GM21367 (cell line): ENCODE measurements around the gene ST7.
"Not testable (repeated sequence)": the region's sequence is repeated elsewhere in the genome, so short reads cannot be mapped to it uniquely, and the experiment has no call there.

Experiments
- ATAC-seq: cut with Tn5 transposase; IDR thresholded peaks from one replicate; pipeline ENCODE4 v1.9.1; 2021; ENCODE audit not compliant: unreplicated experiment

ST7 gene

DNA sequence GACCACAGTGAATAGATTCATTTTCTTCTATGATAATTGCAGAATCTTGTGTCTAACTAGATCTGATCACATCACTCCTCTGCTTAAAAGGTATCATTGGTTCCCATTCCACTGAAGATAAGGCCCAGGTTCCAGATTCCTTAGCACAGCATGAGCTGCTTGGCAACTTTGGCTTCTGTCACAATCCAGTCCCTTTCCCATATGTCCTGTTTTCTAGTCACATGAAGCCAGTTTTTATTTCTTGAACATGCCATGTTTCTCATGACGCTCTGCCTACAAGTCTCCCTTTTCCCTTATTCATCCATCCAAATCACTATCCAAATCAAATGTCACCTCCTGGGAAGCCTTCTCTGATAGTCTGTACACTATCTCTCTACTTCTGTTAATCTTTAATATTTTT lies 167.0 kb downstream of the ST7 start:
- ATAC-seq, result not testable (repeated sequence)

- ATAC-seq, result not testable (repeated sequence)
Measured at GRCh38 chr7:117122036-117122435, 168.7 kb downstream of the ST7 start.

GRCh38 chr7:117122536-117122935 lies 169.2 kb downstream of the ST7 start:
- ATAC-seq, result no peak

GRCh38 chr7:117123311-117123926 lies 170.1 kb downstream of the ST7 start:
- no peak for ATAC-seq

GRCh38 chr7:117124591-117125220 lies 171.4 kb downstream of the ST7 start:
- peak; percentile 78 for ATAC-seq

GRCh38 chr7:117126676-117127075 lies 173.4 kb downstream of the ST7 start:
- ATAC-seq, result no peak

- ATAC-seq, result peak; percentile 51
Measured at GRCh38 chr7:117127585-117128168, 174.4 kb downstream of the ST7 start.

GRCh38 chr7:117129521-117129955 lies 176.2 kb downstream of the ST7 start:
- ATAC-seq, result no peak

DNA sequence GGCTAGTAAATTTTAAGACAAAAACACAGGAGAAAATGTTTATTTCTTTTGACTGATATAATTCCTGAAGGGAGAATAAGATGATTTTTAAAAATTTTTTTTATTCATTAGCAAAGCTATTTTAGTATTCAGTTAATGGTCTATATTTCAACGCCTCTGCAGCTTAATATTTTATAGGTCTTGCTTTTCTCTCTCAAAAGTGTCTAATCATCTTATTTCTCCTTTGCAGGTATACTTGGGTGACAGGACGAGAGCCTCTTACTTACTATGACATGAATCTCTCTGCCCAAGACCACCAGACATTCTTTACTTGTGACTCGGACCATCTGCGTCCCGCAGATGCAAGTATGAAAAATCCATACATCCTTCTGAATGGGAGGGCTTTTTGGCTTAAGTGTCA lies 177.0 kb downstream of the ST7 start:
- no peak for ATAC-seq

GRCh38 chr7:117132321-117133120 lies 179.2 kb downstream of the ST7 start:
- no peak for ATAC-seq

GRCh38 chr7:117133125-117133524 lies 179.8 kb downstream of the ST7 start:
- no peak for ATAC-seq

DNA sequence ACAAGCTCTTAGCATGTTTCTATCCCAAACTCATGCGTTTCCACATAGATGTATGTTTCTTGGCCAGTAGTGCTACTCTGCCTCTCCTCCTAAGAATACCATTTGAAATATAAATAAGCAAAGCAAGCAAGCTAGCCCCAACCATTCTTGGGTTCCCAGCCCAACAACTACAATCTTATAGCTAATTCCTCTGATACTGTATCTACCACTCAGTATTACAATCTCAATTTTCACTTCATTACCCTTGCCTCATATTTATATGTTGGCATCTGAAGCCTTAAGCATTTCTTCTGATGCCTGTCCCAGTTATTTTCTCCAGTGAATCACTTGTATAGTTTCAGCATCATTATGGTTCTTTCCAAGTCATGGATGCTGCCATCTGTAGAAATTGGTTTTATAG lies 181.1 kb downstream of the ST7 start:
- no peak for ATAC-seq

GRCh38 chr7:117134889-117135552 lies 181.7 kb downstream of the ST7 start:
- peak; percentile 72 for ATAC-seq

- ATAC-seq, result no peak
Measured at GRCh38 chr7:117135553-117135891, 182.2 kb downstream of the ST7 start.

DNA sequence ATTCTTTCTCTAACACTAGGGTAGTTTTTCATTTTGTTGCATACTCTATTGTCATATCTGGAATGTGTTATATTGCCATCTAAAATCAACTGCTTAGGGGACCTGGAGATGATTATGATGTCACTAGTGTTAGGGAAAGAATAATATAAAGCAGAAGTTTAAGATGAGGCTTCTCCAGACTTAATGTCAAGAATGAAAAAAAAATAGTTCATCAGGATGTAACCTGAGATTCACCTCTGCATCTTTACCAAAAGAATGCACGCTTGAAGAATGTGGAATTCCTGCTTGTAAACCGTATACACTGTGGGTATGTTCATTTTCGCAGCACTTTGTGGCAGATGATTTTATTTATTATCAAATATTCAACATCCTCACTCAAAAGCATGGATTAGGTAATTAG lies 184.6 kb downstream of the ST7 start:
- ATAC-seq, result no peak

- ATAC-seq, result no peak
Measured at GRCh38 chr7:117138495-117138894, 185.2 kb downstream of the ST7 start.

GRCh38 chr7:117138981-117139380 lies 185.7 kb downstream of the ST7 start:
- no peak for ATAC-seq

GRCh38 chr7:117139397-117139984 lies 186.2 kb downstream of the ST7 start:
- no peak for ATAC-seq

- ATAC-seq, result no peak
Measured at GRCh38 chr7:117140921-117141320, 187.6 kb downstream of the ST7 start.

DNA sequence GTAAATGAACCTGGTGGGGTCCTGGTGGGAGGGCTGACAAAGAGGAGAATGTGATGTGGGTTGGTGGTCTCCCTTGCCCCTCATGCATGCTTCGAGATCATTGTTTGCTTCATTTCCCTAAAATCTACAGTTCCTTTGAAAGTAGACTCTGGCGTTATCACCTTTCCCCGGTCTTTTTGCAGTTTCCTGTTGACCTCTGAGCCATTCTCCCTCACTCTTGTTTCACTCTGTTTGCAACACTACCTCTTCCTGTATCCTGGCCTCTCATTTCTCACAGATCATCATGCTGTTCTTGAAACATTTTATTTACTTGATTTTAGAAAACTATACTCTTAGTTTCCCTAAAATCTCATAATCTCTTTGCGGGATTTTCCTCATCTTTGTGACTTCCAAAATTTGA lies 189.8 kb downstream of the ST7 start:
- ATAC-seq, result no peak

DNA sequence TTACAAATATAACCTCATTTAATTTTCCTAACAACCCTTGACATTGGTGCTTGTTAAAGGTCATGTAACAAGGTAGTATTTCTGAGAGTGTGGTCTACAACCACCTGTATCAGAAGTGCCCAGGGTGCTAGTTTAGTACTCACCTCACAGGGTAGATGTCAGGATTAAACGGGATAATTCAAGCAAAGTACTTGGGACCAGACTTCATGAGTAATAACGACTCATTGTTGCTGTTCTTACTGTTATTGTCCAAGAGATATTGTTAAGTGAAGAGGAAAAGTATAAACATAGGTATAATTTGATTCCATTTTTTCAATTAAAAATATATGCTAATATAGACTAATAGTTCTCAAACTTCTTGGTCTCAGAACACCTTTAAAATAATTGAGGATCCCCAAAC lies 190.3 kb downstream of the ST7 start:
- no peak for ATAC-seq
